Measurements from ENCODE around the gene EIF1AX.
"Not testable (repeated sequence)": the region's sequence is repeated elsewhere in the genome, so short reads cannot be mapped to it uniquely, and the experiment has no call there.

Gene EIF1AX

GRCh38 chrX:20143111-20143510 is 1.5 kb upstream of the EIF1AX start:
- Mint-ChIP-seq H3K27me3 (no peaks in the 10 kb centered on the region), H3K4me3 (no peak overlapping the region), H3K9me3 (no peaks in the 10 kb centered on the region), H3K4me1 (ENCODE audit: low read depth) (peaks cover 24% of the 10 kb centered on the region), H3K27ac (no peak overlapping the region), H3K36me3 (ENCODE audit: low read depth) (peaks cover 19% of the 10 kb centered on the region)
- intact Hi-C loops (cut with micrococcal nuclease): loop anchor here (5.0 kb wide), 1 partner anchor 124 kb away; the partner anchor contains the start of gene RPS6KA3

- Mint-ChIP-seq H3K9me3 (no peaks in the 10 kb centered on the region), H3K36me3 (ENCODE audit: low read depth) (peaks cover 38% of the 10 kb centered on the region), H3K27me3 (no peaks in the 10 kb centered on the region), H3K4me3 (peak overlapping the region; percentile 85), H3K27ac (no peak overlapping the region), H3K4me1 (ENCODE audit: low read depth) (peaks cover 19% of the 10 kb centered on the region)
- intact Hi-C loops (cut with micrococcal nuclease): loop anchor here (5.0 kb wide), 1 partner anchor 127 kb away; the partner anchor contains the start of gene RPS6KA3
These were observed 1.2 kb downstream of the EIF1AX start for GRCh38 chrX:20140420-20140819.

GRCh38 chrX:20139966-20140365 is 1.7 kb downstream of the EIF1AX start:
- H3K4me3 Mint-ChIP-seq: peak overlapping the region; percentile 17
- intact Hi-C loops (cut with micrococcal nuclease): loop anchor here (5.0 kb wide), 1 partner anchor 127 kb away; the partner anchor contains the start of gene RPS6KA3
- H3K9me3 Mint-ChIP-seq: no peaks in the 10 kb centered on the region
- no peaks in the 10 kb centered on the region for H3K27me3 Mint-ChIP-seq
- peaks cover 42% of the 10 kb centered on the region for H3K36me3 Mint-ChIP-seq (ENCODE audit: low read depth)
- peaks cover 17% of the 10 kb centered on the region for H3K4me1 Mint-ChIP-seq (ENCODE audit: low read depth)
- H3K27ac Mint-ChIP-seq: no peak overlapping the region

GRCh38 chrX:20135944-20136343 is 5.7 kb downstream of the EIF1AX start:
- intact Hi-C loops (cut with micrococcal nuclease): no loop called here
- H3K9me3 Mint-ChIP-seq: no peaks in the 10 kb centered on the region
- H3K27ac Mint-ChIP-seq: no peak overlapping the region
- H3K36me3 Mint-ChIP-seq (ENCODE audit: low read depth): peaks cover 50% of the 10 kb centered on the region
- peaks cover 13% of the 10 kb centered on the region for H3K4me1 Mint-ChIP-seq (ENCODE audit: low read depth)
- no peaks in the 10 kb centered on the region for H3K27me3 Mint-ChIP-seq
- no peak overlapping the region for H3K4me3 Mint-ChIP-seq

- Mint-ChIP-seq H3K36me3 (ENCODE audit: low read depth) (peaks cover 54% of the 10 kb centered on the region), H3K27ac (no peak overlapping the region)
- intact Hi-C loops (cut with micrococcal nuclease): no loop called here
These were observed 9.0 kb downstream of the EIF1AX start for GRCh38 chrX:20132666-20133065.

GRCh38 chrX:20130357-20130756 is 11.3 kb downstream of the EIF1AX start:
- no peak overlapping the region for H3K27ac Mint-ChIP-seq
- no peaks in the 10 kb centered on the region for H3K9me3 Mint-ChIP-seq
- intact Hi-C loops (cut with micrococcal nuclease): no loop called here
- no peak overlapping the region for H3K4me3 Mint-ChIP-seq
- peaks cover 36% of the 10 kb centered on the region for H3K36me3 Mint-ChIP-seq (ENCODE audit: low read depth)
- H3K27me3 Mint-ChIP-seq: no peaks in the 10 kb centered on the region
- peaks cover 6% of the 10 kb centered on the region for H3K4me1 Mint-ChIP-seq (ENCODE audit: low read depth)

More at GRCh38 chrX:20132666-20133065, 9.0 kb downstream of the EIF1AX start:
- peaks cover 12% of the 10 kb centered on the region for H3K4me1 Mint-ChIP-seq (ENCODE audit: low read depth)
- no peaks in the 10 kb centered on the region for H3K9me3 Mint-ChIP-seq
- no peak overlapping the region for H3K4me3 Mint-ChIP-seq
- H3K27me3 Mint-ChIP-seq: no peaks in the 10 kb centered on the region

GRCh38 chrX:20129547-20129946 is 12.1 kb downstream of the EIF1AX start:
- H3K9me3 Mint-ChIP-seq: no peaks in the 10 kb centered on the region
- peaks cover 6% of the 10 kb centered on the region for H3K4me1 Mint-ChIP-seq (ENCODE audit: low read depth)
- intact Hi-C loops (cut with micrococcal nuclease): no loop called here
- no peak overlapping the region for H3K4me3 Mint-ChIP-seq
- peaks cover 31% of the 10 kb centered on the region for H3K36me3 Mint-ChIP-seq (ENCODE audit: low read depth)
- no peaks in the 10 kb centered on the region for H3K27me3 Mint-ChIP-seq
- no peak overlapping the region for H3K27ac Mint-ChIP-seq

- peaks cover 27% of the 10 kb centered on the region for H3K36me3 Mint-ChIP-seq (ENCODE audit: low read depth)
- no peaks in the 10 kb centered on the region for H3K27me3 Mint-ChIP-seq
- peaks cover 6% of the 10 kb centered on the region for H3K4me1 Mint-ChIP-seq (ENCODE audit: low read depth)
- H3K4me3 Mint-ChIP-seq: no peak overlapping the region
- no peaks in the 10 kb centered on the region for H3K9me3 Mint-ChIP-seq
- H3K27ac Mint-ChIP-seq: peak overlapping the region; percentile 63
- intact Hi-C loops (cut with micrococcal nuclease): no loop called here
These were observed 13.0 kb downstream of the EIF1AX start for GRCh38 chrX:20128670-20129069.

GRCh38 chrX:20127440-20127839 is 14.2 kb downstream of the EIF1AX start:
- H3K27me3 Mint-ChIP-seq; H3K4me1 Mint-ChIP-seq (ENCODE audit: low read depth); H3K9me3 Mint-ChIP-seq; intact Hi-C loops (cut with micrococcal nuclease); H3K4me3 Mint-ChIP-seq; H3K27ac Mint-ChIP-seq: not testable (repeated sequence)
- peaks cover 17% of the 10 kb centered on the region for H3K36me3 Mint-ChIP-seq (ENCODE audit: low read depth)

GRCh38 chrX:20126833-20127232 is 14.8 kb downstream of the EIF1AX start:
- H3K4me1 Mint-ChIP-seq (ENCODE audit: low read depth); H3K27ac Mint-ChIP-seq; H3K27me3 Mint-ChIP-seq; H3K4me3 Mint-ChIP-seq; intact Hi-C loops (cut with micrococcal nuclease); H3K9me3 Mint-ChIP-seq: not testable (repeated sequence)
- H3K36me3 Mint-ChIP-seq (ENCODE audit: low read depth): peaks cover 17% of the 10 kb centered on the region

- peaks cover 10% of the 10 kb centered on the region for H3K36me3 Mint-ChIP-seq (ENCODE audit: low read depth)
- H3K27ac Mint-ChIP-seq: no peak overlapping the region
- intact Hi-C loops (cut with micrococcal nuclease): loop anchor here (5.0 kb wide), 1 partner anchor 218 kb away; no protein-coding TSS in a partner anchor
- no peak overlapping the region for H3K4me3 Mint-ChIP-seq
- peaks cover 6% of the 10 kb centered on the region for H3K4me1 Mint-ChIP-seq (ENCODE audit: low read depth)
- no peaks in the 10 kb centered on the region for H3K27me3 Mint-ChIP-seq
- no peaks in the 10 kb centered on the region for H3K9me3 Mint-ChIP-seq
These were observed 16.7 kb downstream of the EIF1AX start for GRCh38 chrX:20124964-20125363.

GRCh38 chrX:20118065-20118824 is 23.4 kb downstream of the EIF1AX start:
- intact Hi-C loops (cut with micrococcal nuclease): no loop called here
- no peaks in the 10 kb centered on the region for H3K36me3 Mint-ChIP-seq (ENCODE audit: low read depth)
- peaks cover 5% of the 10 kb centered on the region for H3K4me1 Mint-ChIP-seq (ENCODE audit: low read depth)
- H3K4me3 Mint-ChIP-seq: no peak overlapping the region
- peaks cover 44% of the 10 kb centered on the region for H3K27me3 Mint-ChIP-seq
- H3K9me3 Mint-ChIP-seq: no peaks in the 10 kb centered on the region
- no peak overlapping the region for H3K27ac Mint-ChIP-seq

GRCh38 chrX:20116577-20117240 is 24.9 kb downstream of the EIF1AX start, which contains the start of gene MAP7D2:
TSS of gene MAP7D2 (minus strand) at chrX:20116907. CDS start at chrX:20116879, 28 bp downstream.
- peaks cover 5% of the 10 kb centered on the region for H3K4me1 Mint-ChIP-seq (ENCODE audit: low read depth)
- no peak within 1 kb of the TSS for H3K4me3 Mint-ChIP-seq
- H3K27ac Mint-ChIP-seq: no peak within 1 kb of the TSS
- H3K9me3 Mint-ChIP-seq: no peaks in the 10 kb centered on the region
- intact Hi-C loops (cut with micrococcal nuclease): no loop called here
- peaks cover 44% of the 10 kb centered on the region for H3K27me3 Mint-ChIP-seq
- H3K36me3 Mint-ChIP-seq (ENCODE audit: low read depth): no peaks in the 10 kb centered on the region

- intact Hi-C loops (cut with micrococcal nuclease): no loop called here
- Mint-ChIP-seq H3K36me3 (ENCODE audit: low read depth) (no peaks in the 10 kb centered on the region), H3K27ac (no peak overlapping the region), H3K27me3 (peaks cover 44% of the 10 kb centered on the region), H3K4me1 (ENCODE audit: low read depth) (peaks cover 5% of the 10 kb centered on the region), H3K9me3 (no peaks in the 10 kb centered on the region), H3K4me3 (no peak overlapping the region)
These were observed 25.5 kb downstream of the EIF1AX start for GRCh38 chrX:20116087-20116576.

Data from dendritic cell treated with granulocyte-macrophage colony-stimulating factor and Interleukin-4, amounts not matched to agents 40 ng/mL and 50 ng/mL, for 4 days (primary cell).